Measurements from ENCODE around the gene BEND6. TPM values are rescaled to one million over a fixed set of nuclear protein-coding genes. Genes with fewer than 3 reads are reported as not detected.

The BEND6 gene
- total and polyA plus RNA-seq, 7 donors: 0.14 to 1.1 (median 0.30) TPM

GRCh38 chr6:57013521-57013926, 58.6 kb downstream of the BEND6 start:
- H3K27me3 ChIP-seq (ENCODE audit: insufficient read depth in 3 of 3, low read length in 2 of 3): no peaks in the 10 kb centered on the region
- H3K27ac ChIP-seq: no peak overlapping the region
- no peaks in the 10 kb centered on the region for H3K4me1 ChIP-seq
- DNase-seq: no peak
- intact Hi-C loops (cut with DNase I): no loop called here
- WGBS, 3 donors: 19 to 26% (median 22%) methylated on average over 4 of the region's 4 CpGs
- H3K36me3 ChIP-seq (ENCODE audit: insufficient read depth in 1 of 2, low read depth in 1 of 2): no peaks in the 10 kb centered on the region
- H3K9me3 ChIP-seq: no peaks in the 10 kb centered on the region
- no peak for TF ChIP-seq CTCF (IDR thresholded peaks at IDR 0.05)
- no peak overlapping the region for H3K4me3 ChIP-seq
- ATAC-seq: peak in 1 of 4 donors; percentile 39

- Histone ChIP-seq H3K9me3 (no peaks in the 10 kb centered on the region), H3K36me3 (ENCODE audit: insufficient read depth in 1 of 2, low read depth in 1 of 2) (no peaks in the 10 kb centered on the region), H3K27ac (no peak overlapping the region), H3K4me3 (no peak overlapping the region), H3K4me1 (no peaks in the 10 kb centered on the region), H3K27me3 (ENCODE audit: insufficient read depth in 3 of 3, low read length in 2 of 3) (no peaks in the 10 kb centered on the region)
- 75 to 80% (median 76%) methylated on average over 3 of the region's 3 CpGs for WGBS, 3 donors
- DNase-seq (no peak), ATAC-seq (no peak)
- TF ChIP-seq CTCF (IDR thresholded peaks at IDR 0.05): no peak
- intact Hi-C loops (cut with DNase I): loop anchor here in 1 of 2 donors (5.0 kb wide), 1 partner anchor 100 kb away; no protein-coding TSS in a partner anchor
Observed at GRCh38 chr6:57017069-57017468, 62.2 kb downstream of the BEND6 start.

- TF ChIP-seq CTCF (IDR thresholded peaks at IDR 0.05): no peak
- WGBS, 3 donors: 82 to 97% (median 85%) methylated on average over 1 of the region's 1 CpG
- Histone ChIP-seq H3K4me1 (no peaks in the 10 kb centered on the region), H3K9me3 (no peaks in the 10 kb centered on the region), H3K4me3 (no peak overlapping the region), H3K27me3 (ENCODE audit: insufficient read depth in 3 of 3, low read length in 2 of 3) (no peaks in the 10 kb centered on the region), H3K27ac (no peak overlapping the region), H3K36me3 (ENCODE audit: insufficient read depth in 1 of 2, low read depth in 1 of 2) (no peaks in the 10 kb centered on the region)
- no peak for ATAC-seq
- intact Hi-C loops (cut with DNase I): loop anchor here in 1 of 2 donors (5.0 kb wide), 1 partner anchor 101 kb away; no protein-coding TSS in a partner anchor
- no peak for DNase-seq
Observed at GRCh38 chr6:57017841-57018240, 62.9 kb downstream of the BEND6 start.

GRCh38 chr6:57019434-57019833, 64.5 kb downstream of the BEND6 start:
- Histone ChIP-seq H3K27ac (no peak overlapping the region), H3K9me3 (peaks cover 4% of the 10 kb centered on the region), H3K36me3 (ENCODE audit: insufficient read depth in 1 of 2, low read depth in 1 of 2) (no peaks in the 10 kb centered on the region), H3K27me3 (ENCODE audit: insufficient read depth in 3 of 3, low read length in 2 of 3) (no peaks in the 10 kb centered on the region), H3K4me1 (no peaks in the 10 kb centered on the region), H3K4me3 (no peak overlapping the region)
- 82 to 90% (median 89%) methylated on average over 4 of the region's 4 CpGs for WGBS, 3 donors
- DNase-seq: no peak
- ATAC-seq: no peak
- TF ChIP-seq CTCF (IDR thresholded peaks at IDR 0.05): no peak
- intact Hi-C loops (cut with DNase I): loop anchor here in 1 of 2 donors (5.0 kb wide), 1 partner anchor 102 kb away; no protein-coding TSS in a partner anchor

All from psoas muscle (tissue), 8 donors.